Stimulated activated naive CD8-positive, alpha-beta T cell treated with anti-CD3 and anti-CD28 coated beads, Interleukin-15, Interleukin-2, amounts not matched to agents 100 U/mL and 50 U/mL, for 24 hours (primary cell): ENCODE results near the gene CSNK1G2.
A peak's percentile ranks its signal among the peaks of the same experiment; 100 is the strongest.

Experiments used
- ATAC-seq: fragments of 150-1000 bp; cut with Tn5 transposase; one replicate; pipeline ENCODE4 v1.10.0; 2021
- DNase-seq: peaks from one replicate; pipeline ENCODE4 v3.0.0; 2021

The CSNK1G2 gene

DNA sequence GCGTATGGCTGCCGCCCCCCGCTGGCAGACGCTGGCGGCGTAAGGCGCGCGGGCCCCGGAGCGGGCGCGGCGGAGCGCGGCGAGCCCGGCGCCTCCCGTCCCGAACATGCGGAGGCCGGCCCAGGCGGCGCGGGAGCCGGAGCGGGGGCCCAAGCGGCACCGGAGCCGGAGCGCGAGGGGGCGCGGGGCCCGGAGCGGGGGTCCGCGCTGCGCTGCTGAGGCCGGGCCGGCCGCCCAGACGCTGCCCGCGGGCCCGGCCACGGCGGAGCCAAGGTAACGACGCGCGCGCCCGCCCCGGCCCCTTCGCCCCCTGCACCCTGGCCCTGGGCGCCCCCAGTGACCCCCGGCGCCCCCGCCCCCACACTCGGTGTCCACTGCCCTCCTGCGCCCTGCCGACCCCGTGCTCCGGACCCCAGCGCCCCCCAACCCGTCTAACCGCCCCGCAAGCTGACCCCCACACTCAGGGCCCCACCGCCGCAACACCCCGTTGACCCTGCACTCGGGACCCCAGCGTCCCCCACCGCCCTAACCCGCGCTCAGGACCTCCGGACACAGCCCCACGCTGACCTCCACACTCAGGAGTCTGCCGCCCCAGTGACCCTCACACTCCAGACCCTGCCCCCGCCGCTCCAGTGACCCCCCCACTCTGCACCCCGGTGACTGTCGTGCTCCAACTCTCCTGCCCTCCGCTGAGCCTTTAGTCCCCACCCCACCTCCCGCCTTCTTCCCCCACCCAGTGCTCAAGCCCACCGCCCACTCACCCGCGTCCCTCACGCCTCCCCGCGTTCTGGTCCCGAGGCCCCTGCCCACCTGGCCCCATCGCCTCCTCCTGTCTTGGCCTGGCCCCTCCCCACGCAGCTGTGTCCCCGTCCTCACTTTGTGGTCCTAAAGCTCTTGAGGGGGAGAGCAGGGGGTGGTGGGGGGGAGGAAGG, at the start of gene CSNK1G2:
Gene CSNK1G2 (plus strand): TSS at position 27 of the 932 bp plus-strand sequence. CDS start 28,601 bp downstream, outside the sequence.
- DNase-seq (peak; percentile 27), ATAC-seq (no peak)

DNA sequence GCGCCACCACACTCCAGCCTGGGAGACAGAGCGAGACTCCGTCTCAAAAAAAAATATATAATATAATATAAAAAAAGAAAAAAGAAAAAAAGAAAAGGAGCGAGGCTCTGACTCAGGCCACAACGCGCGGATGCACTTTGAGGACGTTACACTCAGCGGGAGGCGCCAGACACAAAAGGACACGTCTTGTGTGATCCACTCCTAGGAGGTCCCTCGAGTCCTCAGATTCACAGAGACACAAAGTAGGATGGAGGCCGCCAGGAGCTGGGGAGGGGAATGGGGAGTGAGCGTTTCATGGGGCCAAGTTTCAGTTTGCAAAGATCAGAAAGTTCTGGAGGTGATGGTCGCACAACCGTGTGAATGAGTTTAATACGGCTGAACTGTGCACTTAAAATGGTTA, 47.2 kb upstream of the CSNK1G2 start:
- no peak for ATAC-seq
- no peak for DNase-seq

DNA sequence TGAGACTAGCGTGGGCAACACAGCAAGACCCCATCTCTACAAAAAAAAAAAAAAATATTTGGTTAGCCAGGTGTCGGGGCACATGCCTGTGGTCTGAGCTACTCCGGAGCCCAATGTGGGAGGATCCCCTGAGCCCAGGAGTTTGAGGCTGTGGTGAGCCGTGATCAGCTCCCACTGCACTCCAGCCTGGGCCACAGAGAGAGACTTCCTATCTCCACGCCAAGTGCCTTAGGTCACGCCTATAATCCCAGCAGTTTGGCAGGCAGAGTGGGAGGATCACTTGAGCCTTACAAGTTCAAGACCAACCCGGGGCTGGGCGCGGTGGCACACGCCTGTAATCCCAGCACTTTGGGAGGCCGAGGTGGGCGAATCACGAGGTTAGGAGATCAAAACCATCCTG, 44.5 kb upstream of the CSNK1G2 start:
- DNase-seq (no peak), ATAC-seq (no peak)

DNA sequence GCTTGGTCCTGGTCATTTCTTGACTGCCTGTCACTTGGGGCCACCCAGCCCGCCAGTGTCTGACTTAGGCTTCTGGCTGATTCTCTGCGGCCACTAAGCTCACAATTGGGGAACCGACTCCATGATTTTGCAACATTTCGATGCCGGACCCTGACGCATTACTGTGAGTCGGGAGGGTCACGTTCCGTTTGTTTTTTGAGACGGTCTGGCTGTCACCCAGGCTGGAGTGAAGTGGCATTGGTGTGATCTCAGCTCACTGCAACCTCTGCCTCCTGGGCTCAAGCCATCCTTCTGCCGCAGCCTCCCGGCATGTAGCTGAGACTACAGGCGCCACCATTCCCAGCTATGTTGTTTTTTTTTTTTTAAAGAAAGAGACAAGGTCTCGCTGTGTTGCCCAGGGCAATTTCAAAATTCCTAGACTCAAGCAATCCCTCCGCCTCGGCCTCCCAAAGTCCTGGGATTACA, 39.0 kb upstream of the CSNK1G2 start:
- DNase-seq (no peak), ATAC-seq (no peak)

DNA sequence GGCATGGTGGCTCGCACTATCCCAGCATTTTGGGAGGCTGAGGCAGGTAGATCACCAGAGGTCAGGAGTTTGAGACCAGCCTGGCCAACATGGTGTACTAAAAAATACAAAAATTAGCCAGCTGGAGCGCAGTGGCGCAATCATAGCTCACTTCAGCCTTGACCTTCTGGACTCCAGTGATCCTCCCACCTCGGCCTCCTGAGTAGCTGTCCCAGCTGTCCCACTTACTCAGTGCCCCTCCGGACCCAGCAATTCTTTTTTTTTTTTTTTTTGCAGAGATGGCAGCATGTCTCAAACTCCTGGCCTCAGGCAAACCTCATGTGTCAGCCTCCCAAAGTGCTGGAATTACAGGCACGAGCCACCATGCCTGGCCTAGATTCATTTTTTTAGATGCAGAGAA, 38.0 kb upstream of the CSNK1G2 start:
- DNase-seq (no peak), ATAC-seq (no peak)

DNA sequence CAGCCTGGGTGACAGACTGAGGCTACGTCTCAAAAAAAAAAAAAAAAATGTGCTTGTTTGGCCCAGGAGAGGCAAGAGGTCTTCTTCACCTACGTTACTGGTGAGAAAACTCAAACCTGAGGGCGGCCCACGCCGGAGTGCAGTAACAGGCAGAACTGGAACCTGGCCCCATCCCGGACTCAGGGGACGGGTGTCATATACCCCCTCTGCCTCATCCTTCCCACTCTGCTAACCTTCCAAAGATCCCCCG, 36.2 kb upstream of the CSNK1G2 start:
- ATAC-seq: no peak
- DNase-seq: no peak

DNA sequence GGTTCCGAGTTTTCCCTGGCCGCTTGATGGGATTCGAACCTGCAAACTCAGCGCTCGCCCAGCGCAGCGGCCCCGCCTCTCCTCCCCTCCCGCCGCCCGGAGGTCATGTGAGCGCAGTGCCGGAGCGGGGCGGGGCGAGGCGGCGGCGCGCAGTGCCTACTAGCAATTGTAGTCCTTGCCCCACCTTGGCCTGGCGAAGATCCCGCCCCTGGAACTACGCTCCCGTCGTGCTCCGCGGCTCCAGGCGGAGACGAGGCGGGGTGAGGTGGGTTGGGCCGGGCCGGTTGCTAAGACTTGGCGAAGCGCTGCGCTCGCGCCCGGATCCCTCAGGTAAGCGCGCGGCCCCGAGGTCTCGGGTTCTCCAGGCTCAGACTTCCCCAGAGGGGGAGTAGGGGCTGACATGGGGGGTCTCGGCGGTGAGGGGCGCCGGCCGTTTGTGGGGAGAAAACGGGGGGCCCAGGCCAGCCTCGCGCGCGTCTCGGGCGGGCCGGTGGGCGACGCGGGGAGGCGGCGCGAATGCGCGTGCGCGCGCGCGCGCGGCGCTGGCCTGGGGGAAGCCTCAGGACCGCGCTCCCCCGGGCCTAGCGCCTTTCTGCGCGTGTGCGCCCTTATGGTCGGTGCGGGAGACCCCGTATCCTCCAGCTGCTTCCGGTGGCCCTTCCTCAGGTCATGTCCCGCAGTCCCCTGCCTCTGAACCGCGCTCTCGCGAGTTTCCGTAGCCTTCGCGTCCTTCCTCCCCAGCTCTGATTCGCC, 35.7 kb upstream of the CSNK1G2 start, which contains the start of the genes ADAT3 and SCAMP4:
Gene ADAT3 (plus strand): TSS at position 290 of the 753 bp plus-strand sequence. CDS start 6,649 bp downstream, outside the sequence.
Gene SCAMP4 (plus strand): TSS at position 290 of the 753 bp plus-strand sequence. CDS start 9,621 bp downstream, outside the sequence.
- ATAC-seq: peak; percentile 98
- peak; percentile 99 for DNase-seq

DNA sequence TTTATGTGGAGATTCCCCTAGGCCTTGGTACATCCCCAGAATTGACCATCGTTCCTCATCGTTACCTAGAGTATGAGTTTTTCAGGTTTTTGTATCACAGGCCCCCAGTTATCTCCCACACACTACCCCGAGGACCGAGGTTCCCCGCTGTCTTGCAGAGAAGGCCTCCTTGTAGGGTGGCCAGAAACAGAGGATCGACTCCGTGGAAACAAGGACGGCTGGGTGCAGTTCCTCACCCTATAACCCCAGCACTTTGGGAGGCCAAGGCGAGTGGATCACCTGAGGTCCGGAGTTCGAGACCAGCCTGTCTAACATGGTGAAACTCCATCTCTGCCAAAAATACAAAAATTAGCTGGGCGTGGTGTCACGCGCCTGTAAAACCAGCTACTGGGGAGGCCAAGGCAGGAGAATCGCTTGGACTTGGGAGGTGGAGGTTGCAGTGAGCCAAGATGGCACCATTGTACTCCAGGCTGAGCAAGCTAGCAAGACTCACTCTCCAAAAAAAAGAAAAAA, 35.1 kb upstream of the CSNK1G2 start:
- ATAC-seq: no peak

DNA sequence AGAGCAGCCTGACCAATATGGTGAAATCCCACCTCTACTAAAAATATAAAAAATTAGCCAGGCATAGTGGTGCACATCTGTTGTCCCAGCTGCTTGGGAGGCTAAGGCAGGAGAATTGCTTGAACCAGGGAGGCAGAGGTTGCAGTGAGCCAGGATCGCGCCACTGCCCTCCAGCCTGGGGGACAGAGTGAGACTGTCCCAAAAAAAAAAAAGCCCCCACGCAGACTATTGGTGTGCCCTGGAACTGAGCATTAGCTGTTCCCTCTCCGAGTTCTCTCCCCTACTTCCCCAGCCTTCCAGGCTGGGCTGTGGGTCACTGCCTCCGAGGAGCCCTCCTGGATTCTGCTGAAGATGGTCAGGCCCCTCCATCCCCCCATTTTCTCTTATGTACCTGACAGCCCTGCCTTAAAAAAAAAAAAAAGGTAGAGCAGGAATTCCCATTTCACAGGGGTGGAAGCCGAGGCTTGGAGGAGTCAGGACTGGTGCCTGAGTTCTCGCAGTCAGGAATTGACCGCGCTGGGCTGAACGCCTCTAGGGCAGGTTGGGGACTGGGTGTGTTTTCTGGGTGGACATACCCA, 33.9 kb upstream of the CSNK1G2 start:
- no peak for DNase-seq
- no peak for ATAC-seq

More for the DNA sequence above, 35.1 kb upstream of the CSNK1G2 start:
- DNase-seq: no peak

DNA sequence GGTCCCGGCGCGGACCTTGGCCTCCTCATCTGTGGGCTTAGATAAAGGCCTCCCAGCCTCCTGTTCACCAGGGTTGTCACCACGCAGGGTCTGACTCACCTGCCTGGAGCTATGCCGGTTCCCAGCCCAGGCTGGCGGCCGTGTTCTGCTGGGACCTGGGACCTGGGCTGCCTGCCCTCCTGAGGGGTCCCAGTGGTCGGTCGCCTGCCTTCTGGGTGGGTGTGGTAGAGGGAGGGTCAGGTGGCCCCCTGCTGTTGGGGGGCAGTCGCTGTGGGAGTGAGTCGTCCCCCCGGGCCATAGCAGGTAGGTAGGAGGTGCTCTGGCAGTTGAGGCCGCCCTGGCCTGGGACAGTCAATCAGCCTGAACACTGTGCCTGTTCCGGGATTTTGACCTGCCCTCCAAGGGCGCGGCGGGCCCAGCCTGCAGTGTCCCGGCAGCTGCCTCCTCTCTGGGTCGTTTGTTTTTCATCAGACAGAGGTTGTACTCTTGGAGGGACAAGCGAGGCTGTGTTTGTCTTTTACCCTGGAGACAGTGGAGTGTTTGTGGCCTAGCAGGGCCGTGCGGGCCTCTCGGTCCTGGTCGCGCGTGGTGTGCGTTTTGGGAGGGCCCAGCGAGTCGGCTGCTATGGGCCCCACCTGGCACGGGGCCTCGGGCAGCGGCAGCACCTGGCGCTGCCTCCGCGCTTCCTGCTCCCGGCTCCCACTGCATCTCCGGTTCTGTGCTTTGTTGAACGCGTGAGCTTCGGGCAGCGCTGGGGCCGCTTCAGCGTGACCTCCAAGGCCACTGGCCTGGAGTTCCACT, 33.2 kb upstream of the CSNK1G2 start:
- DNase-seq: no peak
- no peak for ATAC-seq

DNA sequence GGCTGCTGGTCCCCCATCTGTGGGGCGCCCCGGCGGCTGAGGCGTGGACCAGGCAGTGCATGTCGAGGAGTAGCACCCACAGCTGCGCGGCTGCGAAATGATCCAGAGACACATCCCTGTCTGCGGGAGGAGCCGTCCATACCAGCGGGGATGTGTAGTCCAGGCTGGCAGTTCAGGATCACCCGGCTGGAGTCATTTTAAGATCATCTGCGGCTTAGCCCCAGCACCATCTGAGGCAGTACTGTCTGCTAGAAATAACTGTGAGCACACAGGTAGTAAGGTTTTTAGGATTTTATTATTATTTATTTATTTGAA, 32.7 kb upstream of the CSNK1G2 start:
- DNase-seq: no peak
- ATAC-seq: no peak

DNA sequence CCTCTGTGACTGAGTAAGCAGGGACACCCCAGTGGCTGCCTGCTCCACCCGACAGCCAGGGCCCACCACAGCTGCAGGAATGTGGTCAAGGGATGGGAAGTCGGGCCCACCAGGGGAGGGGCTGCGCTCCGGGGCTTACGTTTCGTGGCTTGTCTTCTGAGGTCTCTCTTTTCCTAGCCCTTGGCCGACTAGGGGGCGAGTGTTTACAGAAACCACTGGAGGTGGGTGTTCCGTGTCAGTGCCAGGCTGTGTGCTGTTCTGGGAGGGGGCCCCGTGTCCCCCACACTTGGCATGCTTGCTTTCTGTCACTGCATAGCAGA, 31.3 kb upstream of the CSNK1G2 start:
- DNase-seq: no peak
- no peak for ATAC-seq

DNA sequence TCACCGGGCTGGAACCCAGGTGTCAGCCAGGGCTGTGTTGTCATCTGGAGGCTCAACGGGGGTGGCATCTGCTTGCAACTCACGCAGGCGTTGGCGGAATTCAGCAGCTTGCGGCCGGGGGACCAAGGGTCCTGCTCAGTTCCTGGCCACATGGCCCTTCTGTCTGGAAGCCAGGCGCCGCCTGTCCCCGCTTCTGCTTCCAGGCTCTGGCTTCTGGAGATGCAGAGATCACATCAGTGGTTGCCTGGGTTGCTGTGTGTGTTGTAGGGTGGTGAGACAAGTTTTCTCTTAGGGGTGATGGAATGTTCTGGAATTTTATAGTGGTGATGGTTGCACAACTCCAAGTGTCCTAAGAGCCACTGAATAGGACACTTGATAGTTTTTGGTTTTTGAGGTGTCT, 30.8 kb upstream of the CSNK1G2 start:
- ATAC-seq: no peak
- no peak for DNase-seq

DNA sequence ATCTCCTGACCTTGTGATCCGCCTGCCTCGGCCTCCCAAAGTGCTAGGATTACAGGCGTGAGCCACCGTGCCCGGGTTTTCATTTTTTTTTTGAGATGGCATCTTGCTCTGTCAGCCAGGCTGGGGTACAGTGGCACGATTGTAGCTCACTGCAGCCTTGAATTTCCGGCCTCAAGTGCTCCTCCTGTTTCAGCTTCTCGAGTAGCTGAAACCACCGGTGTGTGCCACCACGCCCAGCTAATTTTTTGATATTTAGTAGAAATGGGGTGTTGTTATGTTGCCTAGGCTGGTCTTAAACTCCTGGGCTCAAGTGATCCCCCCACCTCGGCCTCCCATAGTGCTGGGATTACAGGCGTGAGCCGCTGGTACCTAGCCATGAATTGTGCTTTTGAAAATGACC, 29.9 kb upstream of the CSNK1G2 start:
- no peak for ATAC-seq
- no peak for DNase-seq

DNA sequence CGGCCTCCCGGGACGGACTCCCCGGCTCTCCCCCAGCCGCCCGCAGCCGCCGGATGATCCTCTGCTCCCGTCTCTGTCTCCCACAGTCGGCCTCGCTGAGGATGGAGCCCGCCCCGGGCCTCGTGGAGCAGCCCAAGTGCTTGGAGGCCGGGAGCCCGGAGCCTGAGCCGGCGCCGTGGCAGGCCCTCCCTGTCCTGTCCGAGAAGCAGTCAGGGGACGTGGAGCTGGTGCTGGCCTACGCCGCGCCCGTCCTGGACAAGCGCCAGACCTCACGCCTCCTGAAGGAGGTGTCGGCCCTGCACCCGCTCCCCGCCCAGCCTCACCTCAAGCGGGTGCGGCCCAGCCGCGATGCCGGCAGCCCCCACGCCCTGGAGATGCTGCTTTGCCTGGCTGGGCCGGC, 29.0 kb upstream of the CSNK1G2 start:
- ATAC-seq (no peak), DNase-seq (no peak)

DNA sequence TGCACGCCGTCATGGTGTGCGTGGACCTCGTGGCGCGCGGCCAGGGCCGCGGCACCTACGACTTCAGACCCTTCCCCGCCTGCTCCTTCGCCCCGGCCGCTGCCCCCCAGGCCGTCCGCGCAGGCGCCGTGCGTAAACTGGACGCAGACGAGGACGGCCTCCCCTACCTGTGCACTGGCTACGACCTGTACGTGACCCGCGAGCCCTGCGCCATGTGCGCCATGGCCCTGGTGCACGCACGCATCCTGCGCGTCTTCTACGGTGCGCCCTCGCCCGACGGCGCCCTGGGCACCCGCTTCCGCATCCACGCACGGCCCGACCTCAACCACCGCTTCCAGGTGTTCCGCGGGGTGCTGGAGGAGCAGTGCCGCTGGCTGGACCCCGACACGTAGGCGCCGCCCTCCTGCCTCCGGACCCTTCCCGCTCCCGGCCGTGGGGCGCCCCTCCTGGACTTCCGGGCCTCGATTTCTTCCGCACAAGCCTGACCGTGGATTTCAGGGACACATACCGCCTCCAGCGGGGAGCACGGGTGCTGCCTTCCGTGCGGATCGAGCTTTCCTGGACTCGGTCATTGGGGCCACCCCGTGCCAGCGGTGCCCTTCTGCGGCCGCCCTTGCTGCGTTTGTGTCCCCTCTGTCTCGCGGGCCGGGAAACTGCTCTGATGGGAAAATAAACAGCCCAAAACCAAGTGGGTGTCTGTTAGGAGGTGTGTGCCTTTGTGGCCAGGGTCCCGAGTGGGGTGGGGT, 28.0 kb upstream of the CSNK1G2 start:
- ATAC-seq: no peak
- no peak for DNase-seq

DNA sequence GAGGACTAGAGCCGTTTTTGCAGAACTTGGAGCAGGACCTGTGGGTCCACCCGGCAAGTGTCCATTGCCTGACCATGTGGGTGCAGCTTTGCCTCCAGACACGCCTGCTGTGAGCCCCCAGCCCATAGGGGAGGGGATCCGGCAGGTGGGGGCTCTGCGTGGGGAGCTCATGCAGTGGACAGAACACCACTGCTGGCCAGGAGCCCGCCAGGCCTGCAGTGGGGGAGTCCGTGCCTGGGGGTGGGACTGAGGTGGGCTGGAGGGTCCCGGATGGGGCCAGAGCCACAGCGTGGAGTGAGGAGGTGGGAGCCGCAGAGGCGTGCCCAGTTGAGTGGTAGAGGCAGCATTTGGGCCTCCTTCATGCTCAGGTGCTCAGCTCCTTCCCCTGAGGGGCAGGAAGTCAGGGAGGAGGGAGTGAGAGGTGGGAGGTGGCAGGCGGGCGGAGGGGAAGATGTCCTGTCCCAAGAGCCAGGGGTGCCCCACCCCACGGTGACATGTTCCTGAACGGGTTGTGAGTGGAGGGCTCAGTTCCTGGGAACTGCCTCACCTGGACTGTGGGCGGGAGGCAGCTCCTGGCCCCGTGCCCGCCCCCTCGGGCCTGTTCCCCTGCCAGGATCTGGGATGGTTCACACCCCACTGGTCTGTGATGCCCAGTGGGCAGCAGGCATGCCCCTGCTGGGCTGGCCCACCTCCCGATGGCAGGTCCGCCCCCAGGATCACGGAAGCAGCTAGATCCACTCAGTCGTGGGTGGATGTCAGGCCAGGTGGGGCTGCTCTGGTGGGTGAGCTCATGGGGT, 27.0 kb upstream of the CSNK1G2 start:
- no peak for ATAC-seq
- no peak for DNase-seq

DNA sequence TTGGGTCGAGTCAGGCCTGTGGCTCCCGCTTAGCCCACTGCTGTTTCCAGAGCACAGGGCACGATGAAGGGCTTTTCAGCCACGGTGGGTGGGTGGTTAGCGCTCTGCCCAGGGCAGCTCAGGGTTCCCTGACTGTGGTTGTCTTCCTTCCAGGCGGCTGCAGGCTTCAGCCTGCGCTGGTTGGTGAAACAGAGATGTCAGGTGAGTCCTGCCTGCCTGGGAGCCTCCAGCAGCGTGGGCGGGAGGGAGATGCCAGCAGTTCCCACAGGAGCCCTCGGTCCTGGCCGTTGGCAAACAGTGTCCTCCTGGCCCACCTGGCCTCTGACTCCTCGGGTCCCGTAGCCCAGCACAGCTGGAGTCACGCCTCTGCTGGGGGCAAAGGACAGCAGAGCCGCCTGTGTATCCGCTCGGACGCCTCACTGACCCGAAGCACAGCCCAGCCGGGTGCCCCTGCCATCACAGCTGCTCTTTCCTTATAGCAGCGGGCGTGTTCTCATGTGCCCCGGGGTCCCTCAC, 26.1 kb upstream of the CSNK1G2 start:
- no peak for DNase-seq
- no peak for ATAC-seq

DNA sequence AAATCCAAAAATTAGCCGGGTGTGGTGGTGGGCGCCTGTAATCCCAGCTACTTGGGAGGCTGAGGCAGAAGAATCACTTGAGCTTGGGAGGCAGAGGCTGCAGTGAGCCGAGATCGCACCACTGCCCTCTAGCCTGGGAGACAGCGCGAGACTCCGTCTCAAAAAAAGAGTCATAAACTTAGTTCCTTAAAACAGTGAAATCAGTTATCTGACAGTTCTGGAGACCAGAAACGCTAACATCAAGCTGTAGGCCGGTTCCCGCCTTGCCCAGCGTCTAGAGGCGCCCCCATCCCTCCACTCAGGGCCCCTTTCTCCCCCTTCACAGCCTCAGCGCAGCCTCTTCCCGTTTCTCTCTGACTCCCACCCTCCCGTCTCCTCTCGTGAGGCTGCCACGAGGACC, 23.8 kb upstream of the CSNK1G2 start:
- DNase-seq (no peak), ATAC-seq (no peak)

DNA sequence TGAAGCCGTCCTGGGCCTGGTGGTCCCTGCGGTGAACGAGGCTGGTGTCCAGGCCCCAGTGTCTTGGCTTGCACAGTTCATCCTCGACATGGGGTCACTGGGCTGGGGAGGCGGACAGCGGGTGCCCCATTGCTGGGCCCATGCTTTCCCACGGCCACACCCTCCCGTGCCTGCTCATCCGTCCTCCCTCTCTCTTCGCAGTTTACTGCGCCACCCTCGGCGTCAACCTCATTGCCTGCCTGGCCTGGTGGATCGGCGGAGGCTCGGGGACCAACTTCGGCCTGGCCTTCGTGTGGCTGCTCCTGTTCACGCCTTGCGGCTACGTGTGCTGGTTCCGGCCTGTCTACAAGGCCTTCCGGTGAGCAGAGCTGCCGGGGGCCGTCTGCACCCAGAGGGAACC, 23.0 kb upstream of the CSNK1G2 start:
- DNase-seq: no peak
- no peak for ATAC-seq
